Measurements from ENCODE around the gene CAMK2N1. TPM values are rescaled to one million over a fixed set of nuclear protein-coding genes. Genes with fewer than 3 reads are reported as not detected.

CAMK2N1 gene
- total and polyA plus RNA-seq, 10 of the 15 experiments (the other 5 are each of a cell fraction or from before 2014, with no cell fraction given), result 0.23 TPM; not detected in 9

DNA sequence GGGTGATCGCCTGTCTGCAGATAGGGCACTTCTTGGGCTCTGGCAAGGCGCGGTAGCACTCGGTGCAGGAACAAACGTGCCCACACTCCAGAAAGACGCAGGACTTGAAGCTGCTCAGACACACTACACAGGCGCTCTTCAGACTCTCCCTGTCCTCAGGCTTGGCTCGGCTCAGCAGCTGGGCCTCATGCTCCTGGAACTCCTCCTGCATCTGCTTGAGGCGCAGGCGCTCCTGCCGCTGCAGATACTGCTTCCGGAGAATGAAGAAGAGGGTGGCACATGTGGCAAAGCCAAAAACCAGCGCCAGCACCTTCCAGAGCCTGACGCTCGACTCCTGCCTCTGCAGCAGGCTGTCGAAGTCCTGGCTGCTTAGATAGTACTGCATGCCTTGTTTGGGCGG lies 14.7 kb upstream of the CAMK2N1 start:
- H3K36me3 ChIP-seq (ENCODE audit: control insufficient read depth in 2 of 2, insufficient read depth in 2 of 2, low read length in 1 of 2), result peaks cover 14 to 15% of the 10 kb centered on the region in 2 experiments
- no peak overlapping the region for H3K27ac ChIP-seq (ENCODE audit: control insufficient read depth, insufficient read depth)

More for the DNA sequence above, 14.7 kb upstream of the CAMK2N1 start:
- 96% methylated on average over 17 of the region's 17 CpGs for WGBS (ENCODE audit: insufficient coverage, insufficient replicate concordance, low lambda C conversion rate, missing lambda C conversion rate)
- ATAC-seq (no peak), FAIRE-seq (no peak), DNase-seq (ENCODE audit: low read depth, low spot score) (no peak)
- Histone ChIP-seq H3K9me3 (replicated peaks; ENCODE audit: control insufficient read depth, insufficient read depth, low read length) (no peaks in the 10 kb centered on the region), H3K27me3 (replicated peaks in 1 of 2; ENCODE audit: control insufficient read depth in 2 of 2, insufficient read depth in 2 of 2, low read length in 1 of 2) (no peaks in the 10 kb centered on the region), H2AFZ (ENCODE audit: control insufficient read depth, low read depth, low read length) (no peak overlapping the region), H4K20me1 (ENCODE audit: control insufficient read depth, insufficient read depth) (no peaks in the 10 kb centered on the region), H3K4me3 (no peak overlapping the region), H3K79me2 (ENCODE audit: control insufficient read depth, insufficient read depth, low read length) (no peaks in the 10 kb centered on the region; the same call in none of the 2 replicates), H3K9ac (ENCODE audit: control insufficient read depth, insufficient read depth, low read length) (no peak overlapping the region), H3K4me1 (ENCODE audit: control insufficient read depth, insufficient read depth, low read length) (no peaks in the 10 kb centered on the region), H3K4me2 (ENCODE audit: control insufficient read depth, insufficient read depth) (no peak overlapping the region)
- no TSS peak for BruUV-seq (replicated peaks)
- SMC1A ChIA-PET (ENCODE audit: uncharacterized antibody, unreplicated experiment), result no interaction called here
- in situ Hi-C loops (cut with MboI), result no loop called here
- POLR2A ChIA-PET, result no interaction called here
- no peak for TF ChIP-seq YY1 (IDR thresholded peaks at IDR 0.05; ENCODE audit: low read depth, low read length)
- TF ChIP-seq PML (IDR thresholded peaks at IDR 0.05; ENCODE audit: low read length), result no peak
- TF ChIP-seq, protein P1, sequence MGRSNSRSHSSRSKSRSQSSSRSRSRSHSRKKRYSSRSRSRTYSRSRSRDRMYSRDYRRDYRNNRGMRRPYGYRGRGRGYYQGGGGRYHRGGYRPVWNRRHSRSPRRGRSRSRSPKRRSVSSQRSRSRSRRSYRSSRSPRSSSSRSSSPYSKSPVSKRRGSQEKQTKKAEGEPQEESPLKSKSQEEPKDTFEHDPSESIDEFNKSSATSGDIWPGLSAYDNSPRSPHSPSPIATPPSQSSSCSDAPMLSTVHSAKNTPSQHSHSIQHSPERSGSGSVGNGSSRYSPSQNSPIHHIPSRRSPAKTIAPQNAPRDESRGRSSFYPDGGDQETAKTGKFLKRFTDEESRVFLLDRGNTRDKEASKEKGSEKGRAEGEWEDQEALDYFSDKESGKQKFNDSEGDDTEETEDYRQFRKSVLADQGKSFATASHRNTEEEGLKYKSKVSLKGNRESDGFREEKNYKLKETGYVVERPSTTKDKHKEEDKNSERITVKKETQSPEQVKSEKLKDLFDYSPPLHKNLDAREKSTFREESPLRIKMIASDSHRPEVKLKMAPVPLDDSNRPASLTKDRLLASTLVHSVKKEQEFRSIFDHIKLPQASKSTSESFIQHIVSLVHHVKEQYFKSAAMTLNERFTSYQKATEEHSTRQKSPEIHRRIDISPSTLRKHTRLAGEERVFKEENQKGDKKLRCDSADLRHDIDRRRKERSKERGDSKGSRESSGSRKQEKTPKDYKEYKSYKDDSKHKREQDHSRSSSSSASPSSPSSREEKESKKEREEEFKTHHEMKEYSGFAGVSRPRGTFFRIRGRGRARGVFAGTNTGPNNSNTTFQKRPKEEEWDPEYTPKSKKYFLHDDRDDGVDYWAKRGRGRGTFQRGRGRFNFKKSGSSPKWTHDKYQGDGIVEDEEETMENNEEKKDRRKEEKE (IDR thresholded peaks at IDR 0.05), result no peak
- TF ChIP-seq KLF5 (IDR thresholded peaks at IDR 0.05; ENCODE audit: partially characterized antibody), result no peak
- TF ChIP-seq, protein P2, sequence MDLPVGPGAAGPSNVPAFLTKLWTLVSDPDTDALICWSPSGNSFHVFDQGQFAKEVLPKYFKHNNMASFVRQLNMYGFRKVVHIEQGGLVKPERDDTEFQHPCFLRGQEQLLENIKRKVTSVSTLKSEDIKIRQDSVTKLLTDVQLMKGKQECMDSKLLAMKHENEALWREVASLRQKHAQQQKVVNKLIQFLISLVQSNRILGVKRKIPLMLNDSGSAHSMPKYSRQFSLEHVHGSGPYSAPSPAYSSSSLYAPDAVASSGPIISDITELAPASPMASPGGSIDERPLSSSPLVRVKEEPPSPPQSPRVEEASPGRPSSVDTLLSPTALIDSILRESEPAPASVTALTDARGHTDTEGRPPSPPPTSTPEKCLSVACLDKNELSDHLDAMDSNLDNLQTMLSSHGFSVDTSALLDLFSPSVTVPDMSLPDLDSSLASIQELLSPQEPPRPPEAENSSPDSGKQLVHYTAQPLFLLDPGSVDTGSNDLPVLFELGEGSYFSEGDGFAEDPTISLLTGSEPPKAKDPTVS (IDR thresholded peaks at IDR 0.05; ENCODE audit: low read depth, low read length), result no peak
- TF ChIP-seq RBBP5 (conservative IDR thresholded peaks at IDR 0.05), result no peak
- TF ChIP-seq ZNF274 (IDR thresholded peaks at IDR 0.05; ENCODE audit: insufficient read depth, insufficient read length), result no peak
- no peak for TF ChIP-seq HCFC1 (IDR thresholded peaks at IDR 0.05; ENCODE audit: low read length)
- CTCF ChIA-PET, result no interaction called here
- intact Hi-C loops (cut with micrococcal nuclease; ENCODE audit: unreplicated experiment), result no loop called here
- RAD21 ChIA-PET (ENCODE audit: unreplicated experiment), result no interaction called here
